Stimulated activated CD8-positive, alpha-beta memory T cell treated with anti-CD3 and anti-CD28 coated beads, Interleukin-15, amount 100 ng/mL, for 48 hours (primary cell): ENCODE data around the gene ATG4B.
A peak's percentile ranks its signal among the peaks of the same experiment; 100 is the strongest.

Experiments
- DNase-seq, 2 donors: peaks; one replicate each; pipeline ENCODE4 v3.0.0-alpha.2; 2020; ENCODE audit warnings: low read depth in 2 of 2

The ATG4B gene

GRCh38 chr2:241666627-241667400, 29.3 kb downstream of the ATG4B start:
- no peak for DNase-seq

- no peak for DNase-seq
These were observed 30.9 kb downstream of the ATG4B start for GRCh38 chr2:241668354-241668753.

GRCh38 chr2:241668839-241669238, 31.3 kb downstream of the ATG4B start:
- no peak for DNase-seq

GRCh38 chr2:241670333-241671110, 33.0 kb downstream of the ATG4B start:
- no peak for DNase-seq

GRCh38 chr2:241671457-241672240, 34.2 kb downstream of the ATG4B start:
- no peak for DNase-seq

GRCh38 chr2:241672243-241673188, 35.0 kb downstream of the ATG4B start:
- no peak for DNase-seq

- DNase-seq = no peak
These were observed 35.7 kb downstream of the ATG4B start for GRCh38 chr2:241673189-241673663.

GRCh38 chr2:241673797-241674725, 36.6 kb downstream of the ATG4B start:
- DNase-seq = no peak

- DNase-seq = no peak
These were observed 38.4 kb downstream of the ATG4B start for GRCh38 chr2:241675885-241676284.

GRCh38 chr2:241676665-241677064, 39.2 kb downstream of the ATG4B start:
- no peak for DNase-seq

- no peak for DNase-seq
These were observed 39.9 kb downstream of the ATG4B start for GRCh38 chr2:241677392-241677791.

- no peak for DNase-seq
These were observed 40.8 kb downstream of the ATG4B start for GRCh38 chr2:241678307-241678706.

- no peak for DNase-seq
These were observed 41.5 kb downstream of the ATG4B start for GRCh38 chr2:241678784-241679540.

GRCh38 chr2:241680044-241680443, 42.6 kb downstream of the ATG4B start:
- DNase-seq = no peak

- no peak for DNase-seq
These were observed 43.5 kb downstream of the ATG4B start for GRCh38 chr2:241680827-241681599.

- DNase-seq = peak in 1 of 2 donors; percentile 11
These were observed 48.8 kb downstream of the ATG4B start for GRCh38 chr2:241686324-241686649.

- DNase-seq = peak; percentile 96 to 97
These were observed 49.3 kb downstream of the ATG4B start, which contains the start of gene DTYMK for GRCh38 chr2:241686650-241687425. TSS of gene DTYMK (minus strand) at chr2:241686815. CDS start at chr2:241686783, 32 bp downstream.

GRCh38 chr2:241689306-241689705, 51.8 kb downstream of the ATG4B start:
- DNase-seq = no peak
